AG04449 (cell line): ENCODE data around the gene R3HDM4.

Experiments used
- CTCF ChIA-PET: fragments of 350-600 bp; formaldehyde crosslinking; extraction: SDS; loops from one replicate; lab custom pipeline; 2021; ENCODE audit warnings: antibody characterized with exemption; lab: Yijun Ruan, JAX
- POLR2A ChIA-PET: fragments of 400-600, 350-600 bp; formaldehyde crosslinking; extraction: SDS; loops from one replicate; lab custom pipeline; 2020; ENCODE audit warnings: antibody characterized with exemption, inconsistent platforms; lab: Yijun Ruan, JAX
- DNase-seq: peaks from one replicate; pipeline ENCODE4 v3.0.0-alpha.2; 2010; ENCODE audit warnings: low read depth, low spot score
- H3K4me3 ChIP-seq: 2 replicates; pipeline ENCODE4 v1.5.1; 2011; ENCODE audit warnings: low read depth, mild to moderate bottlenecking, control low read depth, low read length
- CTCF ChIP-seq: IDR thresholded peaks from one replicate; pipeline ENCODE4 v1.5.1; 2011; ENCODE audit warnings: mild to moderate bottlenecking, moderate library complexity, low read length, control low read depth, inconsistent platforms; ENCODE audit not compliant: insufficient read depth; ENCODE audit errors: missing control alignments

Gene R3HDM4

GRCh38 chr19:947090-947706, 34.2 kb upstream of the R3HDM4 start:
- no peak for TF ChIP-seq CTCF
- no peak for DNase-seq
- CTCF ChIA-PET = interaction anchor here (1.0 to 1.1 kb wide), 2 partner anchors 9 to 54 kb away, joined by 3 read pairs; no protein-coding TSS in a partner anchor
- POLR2A ChIA-PET = interaction anchor here (0.6 kb wide), 1 partner anchor 12 kb away, joined by 3 read pairs; no protein-coding TSS in a partner anchor
- no peak overlapping the region for H3K4me3 ChIP-seq

GRCh38 chr19:945401-946252, 32.6 kb upstream of the R3HDM4 start:
- ChIA-PET CTCF (interaction anchor here (0.6 to 1.7 kb wide), 2 partner anchors 10 to 466 kb away, joined by 3 to 4 read pairs; no protein-coding TSS in a partner anchor), POLR2A (no interaction called here)
- DNase-seq = no peak
- H3K4me3 ChIP-seq = no peak overlapping the region
- TF ChIP-seq CTCF = no peak

GRCh38 chr19:944663-945241, 31.7 kb upstream of the R3HDM4 start:
- ChIA-PET CTCF (interaction anchor here (1.7 kb wide), 1 partner anchor 9 kb away, joined by 4 read pairs; no protein-coding TSS in a partner anchor), POLR2A (no interaction called here)
- TF ChIP-seq CTCF = no peak
- no peak overlapping the region for H3K4me3 ChIP-seq
- no peak for DNase-seq

- ChIA-PET CTCF (interaction anchor here (1.7 kb wide), 1 partner anchor 8 kb away, joined by 4 read pairs; no protein-coding TSS in a partner anchor), POLR2A (no interaction called here)
- H3K4me3 ChIP-seq = no peak overlapping the region
- no peak for DNase-seq
- TF ChIP-seq CTCF = no peak
Observed at GRCh38 chr19:944171-944567, 31.1 kb upstream of the R3HDM4 start.

GRCh38 chr19:943551-944170, 30.6 kb upstream of the R3HDM4 start:
- CTCF ChIA-PET = interaction anchor here (1.7 kb wide), 1 partner anchor 8 kb away, joined by 4 read pairs; no protein-coding TSS in a partner anchor
- POLR2A ChIA-PET = no interaction called here

More at GRCh38 chr19:943551-944170, 30.6 kb upstream of the R3HDM4 start:
- TF ChIP-seq CTCF = no peak
- H3K4me3 ChIP-seq = no peak overlapping the region
- DNase-seq = no peak
